Liver (tissue), 3 donors: ENCODE data around the gene BRIP1.

Experiments
- EGR1 ChIP-seq, 2 donors: IDR thresholded peaks; 2 replicates each; pipeline ENCODE4 v1.6.1; 2016 to 2018; ENCODE audit warnings: antibody characterized with exemption in 2 of 2, low read depth in 2 of 2
- FOXA1 ChIP-seq: IDR thresholded peaks from 2 replicates; pipeline ENCODE4 v1.6.1; 2016; ENCODE audit warnings: antibody characterized with exemption
- FOXA2 ChIP-seq: IDR thresholded peaks from 2 replicates; pipeline ENCODE4 v1.6.1; 2016; ENCODE audit warnings: antibody characterized with exemption
- JUND ChIP-seq, 2 donors: IDR thresholded peaks; 2 replicates each; pipeline ENCODE4 v1.6.1; 2016; ENCODE audit warnings: antibody characterized with exemption in 2 of 2
- MAX ChIP-seq: IDR thresholded peaks from 2 replicates; pipeline ENCODE4 v1.6.1; 2016; ENCODE audit warnings: antibody characterized with exemption
- RAD21 ChIP-seq, 2 donors: IDR thresholded peaks; 2 replicates each; pipeline ENCODE4 v1.6.1; 2016; ENCODE audit warnings: antibody characterized with exemption in 2 of 2, mild to moderate bottlenecking in 2 of 2
- RXRA ChIP-seq, 2 donors: IDR thresholded peaks; 2 replicates each; pipeline ENCODE4 v1.6.1; 2017 to 2018; ENCODE audit warnings: antibody characterized with exemption in 2 of 2, mild to moderate bottlenecking in 1 of 2
- SP1 ChIP-seq: IDR thresholded peaks from 2 replicates; pipeline ENCODE4 v1.6.1; 2018; ENCODE audit warnings: antibody characterized with exemption, mild to moderate bottlenecking
- TAF1 ChIP-seq: conservative IDR thresholded peaks from 2 replicates; pipeline ENCODE4 v1.6.1; 2016; ENCODE audit warnings: antibody characterized with exemption, mild to moderate bottlenecking
- YY1 ChIP-seq: IDR thresholded peaks from 2 replicates; pipeline ENCODE4 v1.6.1; 2016; ENCODE audit warnings: antibody characterized with exemption, mild to moderate bottlenecking
- TF ChIP-seq, protein P1 (sequence below): fragments of 150-350 bp; IDR thresholded peaks from 2 replicates; pipeline ENCODE4 v1.5.1; 2017; ENCODE audit warnings: improper control_type of control experiment, low read depth, low read length; ENCODE audit not compliant: missing input control
- TF ChIP-seq, protein P2 (sequence below): IDR thresholded peaks from 2 replicates; pipeline ENCODE4 v1.6.1; 2016; ENCODE audit warnings: antibody characterized with exemption, mild to moderate bottlenecking
- TF ChIP-seq, protein P3 (sequence below): IDR thresholded peaks from 2 replicates; pipeline ENCODE4 v1.6.1; 2016; ENCODE audit warnings: antibody characterized with exemption
- TF ChIP-seq, protein P4 (sequence below): IDR thresholded peaks from 2 replicates; pipeline ENCODE4 v1.6.1; 2016; ENCODE audit warnings: antibody characterized with exemption
- donor health status: healthy.
- donor health status: healthy.

DNA sequence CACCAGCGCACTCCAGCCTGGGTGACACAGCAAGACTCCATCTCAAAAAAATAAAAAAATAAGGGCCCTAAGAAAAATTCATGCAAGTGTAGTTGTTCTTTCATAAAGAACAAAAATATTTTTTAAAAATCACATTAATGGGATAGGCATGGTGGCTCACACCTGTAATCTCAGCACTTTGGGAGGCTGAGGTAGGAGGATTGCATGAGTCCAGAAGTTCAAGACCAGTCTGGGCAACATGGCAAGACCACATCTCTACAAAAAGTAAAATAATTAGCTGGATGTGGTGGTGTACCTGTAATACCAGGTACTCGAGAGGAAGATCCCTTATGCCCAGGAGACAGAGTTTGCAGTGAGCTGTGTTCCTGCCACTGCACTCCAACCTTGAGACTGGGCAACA is 15.2 kb upstream of the BRIP1 start:
- TF ChIP-seq, protein P1, sequence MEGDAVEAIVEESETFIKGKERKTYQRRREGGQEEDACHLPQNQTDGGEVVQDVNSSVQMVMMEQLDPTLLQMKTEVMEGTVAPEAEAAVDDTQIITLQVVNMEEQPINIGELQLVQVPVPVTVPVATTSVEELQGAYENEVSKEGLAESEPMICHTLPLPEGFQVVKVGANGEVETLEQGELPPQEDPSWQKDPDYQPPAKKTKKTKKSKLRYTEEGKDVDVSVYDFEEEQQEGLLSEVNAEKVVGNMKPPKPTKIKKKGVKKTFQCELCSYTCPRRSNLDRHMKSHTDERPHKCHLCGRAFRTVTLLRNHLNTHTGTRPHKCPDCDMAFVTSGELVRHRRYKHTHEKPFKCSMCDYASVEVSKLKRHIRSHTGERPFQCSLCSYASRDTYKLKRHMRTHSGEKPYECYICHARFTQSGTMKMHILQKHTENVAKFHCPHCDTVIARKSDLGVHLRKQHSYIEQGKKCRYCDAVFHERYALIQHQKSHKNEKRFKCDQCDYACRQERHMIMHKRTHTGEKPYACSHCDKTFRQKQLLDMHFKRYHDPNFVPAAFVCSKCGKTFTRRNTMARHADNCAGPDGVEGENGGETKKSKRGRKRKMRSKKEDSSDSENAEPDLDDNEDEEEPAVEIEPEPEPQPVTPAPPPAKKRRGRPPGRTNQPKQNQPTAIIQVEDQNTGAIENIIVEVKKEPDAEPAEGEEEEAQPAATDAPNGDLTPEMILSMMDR: no peak
- TF ChIP-seq, protein P2, sequence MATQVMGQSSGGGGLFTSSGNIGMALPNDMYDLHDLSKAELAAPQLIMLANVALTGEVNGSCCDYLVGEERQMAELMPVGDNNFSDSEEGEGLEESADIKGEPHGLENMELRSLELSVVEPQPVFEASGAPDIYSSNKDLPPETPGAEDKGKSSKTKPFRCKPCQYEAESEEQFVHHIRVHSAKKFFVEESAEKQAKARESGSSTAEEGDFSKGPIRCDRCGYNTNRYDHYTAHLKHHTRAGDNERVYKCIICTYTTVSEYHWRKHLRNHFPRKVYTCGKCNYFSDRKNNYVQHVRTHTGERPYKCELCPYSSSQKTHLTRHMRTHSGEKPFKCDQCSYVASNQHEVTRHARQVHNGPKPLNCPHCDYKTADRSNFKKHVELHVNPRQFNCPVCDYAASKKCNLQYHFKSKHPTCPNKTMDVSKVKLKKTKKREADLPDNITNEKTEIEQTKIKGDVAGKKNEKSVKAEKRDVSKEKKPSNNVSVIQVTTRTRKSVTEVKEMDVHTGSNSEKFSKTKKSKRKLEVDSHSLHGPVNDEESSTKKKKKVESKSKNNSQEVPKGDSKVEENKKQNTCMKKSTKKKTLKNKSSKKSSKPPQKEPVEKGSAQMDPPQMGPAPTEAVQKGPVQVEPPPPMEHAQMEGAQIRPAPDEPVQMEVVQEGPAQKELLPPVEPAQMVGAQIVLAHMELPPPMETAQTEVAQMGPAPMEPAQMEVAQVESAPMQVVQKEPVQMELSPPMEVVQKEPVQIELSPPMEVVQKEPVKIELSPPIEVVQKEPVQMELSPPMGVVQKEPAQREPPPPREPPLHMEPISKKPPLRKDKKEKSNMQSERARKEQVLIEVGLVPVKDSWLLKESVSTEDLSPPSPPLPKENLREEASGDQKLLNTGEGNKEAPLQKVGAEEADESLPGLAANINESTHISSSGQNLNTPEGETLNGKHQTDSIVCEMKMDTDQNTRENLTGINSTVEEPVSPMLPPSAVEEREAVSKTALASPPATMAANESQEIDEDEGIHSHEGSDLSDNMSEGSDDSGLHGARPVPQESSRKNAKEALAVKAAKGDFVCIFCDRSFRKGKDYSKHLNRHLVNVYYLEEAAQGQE: no peak
- TF ChIP-seq MAX (no peak), JUND (IDR thresholded peaks at IDR 0.05) (no peak), SP1 (no peak), FOXA2 (no peak), YY1 (no peak), RAD21 (IDR thresholded peaks at IDR 0.05) (no peak), RXRA (IDR thresholded peaks at IDR 0.05) (no peak), FOXA1 (no peak), TAF1 (no peak), EGR1 (IDR thresholded peaks at IDR 0.05; ENCODE audit: low read depth in 2 of 2) (no peak)
- TF ChIP-seq, protein P3, sequence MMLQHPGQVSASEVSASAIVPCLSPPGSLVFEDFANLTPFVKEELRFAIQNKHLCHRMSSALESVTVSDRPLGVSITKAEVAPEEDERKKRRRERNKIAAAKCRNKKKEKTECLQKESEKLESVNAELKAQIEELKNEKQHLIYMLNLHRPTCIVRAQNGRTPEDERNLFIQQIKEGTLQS: no peak
- TF ChIP-seq, protein P4, sequence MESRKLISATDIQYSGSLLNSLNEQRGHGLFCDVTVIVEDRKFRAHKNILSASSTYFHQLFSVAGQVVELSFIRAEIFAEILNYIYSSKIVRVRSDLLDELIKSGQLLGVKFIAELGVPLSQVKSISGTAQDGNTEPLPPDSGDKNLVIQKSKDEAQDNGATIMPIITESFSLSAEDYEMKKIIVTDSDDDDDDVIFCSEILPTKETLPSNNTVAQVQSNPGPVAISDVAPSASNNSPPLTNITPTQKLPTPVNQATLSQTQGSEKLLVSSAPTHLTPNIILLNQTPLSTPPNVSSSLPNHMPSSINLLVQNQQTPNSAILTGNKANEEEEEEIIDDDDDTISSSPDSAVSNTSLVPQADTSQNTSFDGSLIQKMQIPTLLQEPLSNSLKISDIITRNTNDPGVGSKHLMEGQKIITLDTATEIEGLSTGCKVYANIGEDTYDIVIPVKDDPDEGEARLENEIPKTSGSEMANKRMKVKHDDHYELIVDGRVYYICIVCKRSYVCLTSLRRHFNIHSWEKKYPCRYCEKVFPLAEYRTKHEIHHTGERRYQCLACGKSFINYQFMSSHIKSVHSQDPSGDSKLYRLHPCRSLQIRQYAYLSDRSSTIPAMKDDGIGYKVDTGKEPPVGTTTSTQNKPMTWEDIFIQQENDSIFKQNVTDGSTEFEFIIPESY: no peak
